Fibroblast of lung (primary cell): Measurements from ENCODE around the gene C4orf33. TPM values are rescaled to one million over a fixed set of nuclear protein-coding genes. Genes with fewer than 3 reads are reported as not detected.
A peak's percentile ranks its signal among the peaks of the same experiment; 100 is the strongest.

ENCODE experiments used
- DNase-seq, 2 donors: peaks; one replicate each; pipeline versions ENCODE4 v3.0.0 to v3.0.0-alpha.2; 2010; ENCODE audit warnings: low read depth in 2 of 2
- H2AFZ ChIP-seq: 2 replicates; pipeline ENCODE4 v1.5.1; 2012; ENCODE audit warnings: low read length, control low read depth, inconsistent platforms
- H3K27ac ChIP-seq: 2 replicates; pipeline ENCODE4 v1.5.1; 2011; ENCODE audit warnings: low read length, control low read depth; ENCODE audit not compliant: insufficient read depth
- H3K27me3 ChIP-seq: 2 replicates; pipeline ENCODE4 v1.5.1; 2011; ENCODE audit warnings: mild to moderate bottlenecking, low read length; ENCODE audit not compliant: control insufficient read depth, insufficient read depth
- H3K36me3 ChIP-seq: 2 replicates; pipeline ENCODE4 v1.5.1; 2011; ENCODE audit warnings: low read length; ENCODE audit not compliant: control insufficient read depth, insufficient read depth
- H3K4me1 ChIP-seq: 2 replicates; pipeline ENCODE4 v1.5.1; 2011; ENCODE audit warnings: low read length; ENCODE audit not compliant: control insufficient read depth, insufficient read depth; ENCODE audit errors: extremely low read depth
- H3K4me2 ChIP-seq: 2 replicates; pipeline ENCODE4 v1.5.1; 2011; ENCODE audit warnings: low read length, control low read depth; ENCODE audit not compliant: insufficient read depth; ENCODE audit errors: extremely low read depth
- H3K4me3 ChIP-seq, 4 experiments: fragments of 200-600 bp in 1 of 4; sonication (generic) in 1 of 4; replicated peaks in 1 of 4; 2 replicates each; pipeline ENCODE4 v1.5.1; 2011 to 2016; ENCODE audit warnings: low read length in 4 of 4, low read depth in 3 of 4, mild to moderate bottlenecking in 3 of 4, control low read depth in 2 of 4, inconsistent platforms in 1 of 4, mixed read lengths in 1 of 4; ENCODE audit not compliant: insufficient read depth in 1 of 4; ENCODE audit errors: control extremely low read depth in 1 of 4
- H3K79me2 ChIP-seq: 2 replicates; pipeline ENCODE4 v1.5.1; 2012; ENCODE audit warnings: mild to moderate bottlenecking, low read length, inconsistent platforms; ENCODE audit not compliant: control insufficient read depth, insufficient read depth
- H3K9ac ChIP-seq: 2 replicates; pipeline ENCODE4 v1.5.1; 2011; ENCODE audit warnings: mild to moderate bottlenecking, low read length, control low read depth; ENCODE audit not compliant: insufficient read depth
- H3K9me3 ChIP-seq: 2 replicates; pipeline ENCODE4 v1.5.1; 2012; ENCODE audit warnings: low read depth, low read length; ENCODE audit not compliant: control insufficient read depth, insufficient read depth
- H4K20me1 ChIP-seq: 2 replicates; pipeline ENCODE4 v1.5.1; 2011; ENCODE audit warnings: low read length; ENCODE audit not compliant: control insufficient read depth, insufficient read depth; ENCODE audit errors: extremely low read depth
- EZH2 ChIP-seq: IDR thresholded peaks from 2 replicates; pipeline ENCODE4 v1.5.1; 2012; ENCODE audit warnings: low read length, control low read depth, mild to moderate bottlenecking; ENCODE audit errors: missing control alignments
- polyA plus RNA-seq, 2 donors: library from polyadenylated mRNA; depleted of rRNA in 1 of 2; stranded (reverse) in 1 of 2; unstranded in 1 of 2; fragments of >200 nt; gene quantifications; 2 replicates each; pipeline ENCODE4 v1.2.1, GENCODE V29; 2011 to 2012; ENCODE audit warnings: missing spikeins in 1 of 2
- total RNA-seq: library from RNA; depleted of rRNA; stranded (reverse); fragments of >200 nt; gene quantifications from 2 replicates; pipeline ENCODE4 v1.2.1, GENCODE V29; 2014
- TF ChIP-seq, protein P1 (sequence below), 2 donors: IDR thresholded peaks in 1 of 2; conservative IDR thresholded peaks in 1 of 2; 1 replicate in 1 of 2; 2 replicates in 1 of 2; pipeline ENCODE4 v1.5.1; 2011 to 2012; ENCODE audit warnings: low read length in 2 of 2, control low read depth in 1 of 2, inconsistent platforms in 1 of 2, low read depth in 1 of 2, mild to moderate bottlenecking in 1 of 2

The C4orf33 gene
- total and polyA plus RNA-seq, 2 donors (not counting 1 experiment from before 2014, with no cell fraction given), result 14.0 to 16.7 TPM

DNA sequence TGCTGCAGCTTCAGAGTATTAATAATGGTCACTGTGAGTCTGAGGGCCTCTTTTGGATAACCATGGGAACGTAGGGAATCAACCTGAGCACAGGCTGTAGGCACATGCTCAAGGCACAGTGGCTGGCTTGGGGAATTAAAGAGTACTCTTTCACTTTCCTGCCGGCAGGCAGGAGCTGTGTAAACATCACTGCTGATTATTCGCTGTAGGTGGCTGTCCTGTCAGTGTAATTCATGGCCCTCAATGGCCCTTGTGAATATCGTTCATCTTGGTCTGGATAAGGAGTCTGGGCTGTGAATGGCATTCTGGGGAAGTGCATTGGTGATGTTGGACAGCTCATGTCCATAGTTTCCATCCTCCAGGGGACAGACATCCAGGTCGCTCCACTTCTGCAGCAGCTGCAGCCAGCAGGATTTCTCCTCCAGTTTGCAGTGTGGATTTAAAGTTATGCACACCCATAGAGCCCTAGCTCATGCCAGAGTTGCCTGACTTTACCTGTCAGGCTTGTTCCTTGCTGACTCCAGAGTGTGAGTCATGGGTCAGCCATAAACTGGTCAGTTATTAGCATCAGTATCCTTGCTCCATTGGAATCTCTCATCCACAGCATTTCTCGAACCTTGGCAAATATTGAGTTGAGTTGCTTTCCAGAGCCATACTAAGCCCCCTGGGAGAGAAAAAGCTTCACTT, 43.0 kb downstream of the C4orf33 start:
- Histone ChIP-seq H3K27me3 (no peaks in the 10 kb centered on the region), H3K4me1 (no peaks in the 10 kb centered on the region), H3K79me2 (no peaks in the 10 kb centered on the region), H3K4me3 (no peak overlapping the region), H3K4me2 (no peak overlapping the region), H3K36me3 (no peaks in the 10 kb centered on the region), H4K20me1 (no peaks in the 10 kb centered on the region), H3K9ac (no peak overlapping the region), H3K9me3 (no peaks in the 10 kb centered on the region), H2AFZ (no peak overlapping the region), H3K27ac (no peak overlapping the region)
- TF ChIP-seq EZH2, result no peak
- TF ChIP-seq, protein P1, sequence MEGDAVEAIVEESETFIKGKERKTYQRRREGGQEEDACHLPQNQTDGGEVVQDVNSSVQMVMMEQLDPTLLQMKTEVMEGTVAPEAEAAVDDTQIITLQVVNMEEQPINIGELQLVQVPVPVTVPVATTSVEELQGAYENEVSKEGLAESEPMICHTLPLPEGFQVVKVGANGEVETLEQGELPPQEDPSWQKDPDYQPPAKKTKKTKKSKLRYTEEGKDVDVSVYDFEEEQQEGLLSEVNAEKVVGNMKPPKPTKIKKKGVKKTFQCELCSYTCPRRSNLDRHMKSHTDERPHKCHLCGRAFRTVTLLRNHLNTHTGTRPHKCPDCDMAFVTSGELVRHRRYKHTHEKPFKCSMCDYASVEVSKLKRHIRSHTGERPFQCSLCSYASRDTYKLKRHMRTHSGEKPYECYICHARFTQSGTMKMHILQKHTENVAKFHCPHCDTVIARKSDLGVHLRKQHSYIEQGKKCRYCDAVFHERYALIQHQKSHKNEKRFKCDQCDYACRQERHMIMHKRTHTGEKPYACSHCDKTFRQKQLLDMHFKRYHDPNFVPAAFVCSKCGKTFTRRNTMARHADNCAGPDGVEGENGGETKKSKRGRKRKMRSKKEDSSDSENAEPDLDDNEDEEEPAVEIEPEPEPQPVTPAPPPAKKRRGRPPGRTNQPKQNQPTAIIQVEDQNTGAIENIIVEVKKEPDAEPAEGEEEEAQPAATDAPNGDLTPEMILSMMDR (conservative IDR thresholded peaks at IDR 0.05 in 1 of 2, IDR thresholded peaks at IDR 0.05 in 1 of 2; ENCODE audit: low read depth in 1 of 2, low read length in 2 of 2), result no peak
- DNase-seq, result no peak

DNA sequence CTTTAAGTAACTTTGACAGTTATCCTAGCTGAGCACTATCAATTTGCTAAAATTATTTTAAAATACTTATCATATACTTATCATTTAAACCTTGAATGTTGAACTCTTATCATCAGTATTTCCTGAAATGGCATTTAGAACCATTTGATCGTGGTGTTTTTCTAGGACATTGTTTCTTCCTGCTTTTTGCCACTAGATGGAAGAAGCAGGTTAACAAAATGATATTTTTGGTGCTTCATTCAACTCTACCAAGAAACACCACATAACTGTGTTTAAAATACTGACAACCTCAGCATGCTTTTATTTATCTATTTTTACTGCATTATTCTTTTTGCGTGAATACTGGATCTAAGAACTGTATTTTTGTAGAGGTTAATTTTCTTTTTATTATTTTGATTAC, 44.6 kb downstream of the C4orf33 start:
- H3K9me3 ChIP-seq, result no peaks in the 10 kb centered on the region
- no peaks in the 10 kb centered on the region for H3K27me3 ChIP-seq
- H3K4me3 ChIP-seq, result no peak overlapping the region
- H3K79me2 ChIP-seq, result no peaks in the 10 kb centered on the region
- no peak overlapping the region for H2AFZ ChIP-seq
- H3K4me2 ChIP-seq, result no peak overlapping the region
- DNase-seq, result peak in 1 of 2 donors; percentile 2
- no peaks in the 10 kb centered on the region for H3K4me1 ChIP-seq
- no peak overlapping the region for H3K27ac ChIP-seq
- no peaks in the 10 kb centered on the region for H4K20me1 ChIP-seq
- no peaks in the 10 kb centered on the region for H3K36me3 ChIP-seq
- H3K9ac ChIP-seq, result no peak overlapping the region
- no peak for TF ChIP-seq EZH2
- TF ChIP-seq, protein P1 (conservative IDR thresholded peaks at IDR 0.05 in 1 of 2, IDR thresholded peaks at IDR 0.05 in 1 of 2; ENCODE audit: low read depth in 1 of 2, low read length in 2 of 2), result no peak

DNA sequence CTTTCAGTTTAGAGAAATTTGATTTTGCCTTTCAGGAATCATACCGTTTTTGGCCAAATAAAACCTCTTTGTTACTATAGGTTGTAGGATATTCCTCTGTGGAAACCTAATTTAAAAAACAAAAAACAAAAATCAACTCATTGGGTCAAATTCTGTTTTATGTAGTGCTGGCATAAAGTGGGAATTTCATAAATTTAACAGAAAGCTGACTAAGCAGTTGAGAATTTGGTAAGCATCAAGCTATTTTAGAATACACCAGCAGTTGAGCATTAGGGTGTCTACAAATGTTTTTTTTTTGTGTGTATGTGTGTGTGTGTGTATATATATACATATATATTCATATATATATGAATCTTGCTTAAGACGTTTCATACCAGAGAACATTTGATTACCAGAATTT, 47.4 kb downstream of the C4orf33 start:
- Histone ChIP-seq H4K20me1 (no peaks in the 10 kb centered on the region), H3K9me3 (no peaks in the 10 kb centered on the region), H3K27ac (no peak overlapping the region), H2AFZ (no peak overlapping the region), H3K36me3 (no peaks in the 10 kb centered on the region), H3K4me3 (no peak overlapping the region), H3K27me3 (no peaks in the 10 kb centered on the region), H3K4me2 (no peak overlapping the region), H3K79me2 (no peaks in the 10 kb centered on the region), H3K9ac (no peak overlapping the region), H3K4me1 (no peaks in the 10 kb centered on the region)
- TF ChIP-seq, protein P1 (conservative IDR thresholded peaks at IDR 0.05 in 1 of 2, IDR thresholded peaks at IDR 0.05 in 1 of 2; ENCODE audit: low read depth in 1 of 2, low read length in 2 of 2), result no peak
- no peak for TF ChIP-seq EZH2
- DNase-seq, result no peak
